HCT116 (cell line): Measurements from ENCODE around the gene PRMT3. TPM values are rescaled to one million over a fixed set of nuclear protein-coding genes. Genes with fewer than 3 reads are reported as not detected.

Source experiments
- ATAC-seq: fragments of 200-7000 bp; cut with Tn5 transposase; 2 replicates; pipeline ENCODE4 v1.9.1; 2020; ENCODE audit warnings: mild to moderate bottlenecking, moderate library complexity
- BruUV-seq: library from RNA; stranded (reverse); fragments of 400-500 nt; replicated peaks from 2 replicates; lab custom pipeline; 2021; lab: Mats Ljungman, UMichigan
- CTCF ChIA-PET: fragments of 300-600 bp; sonication (Branson Sonifier 250); formaldehyde crosslinking; loops from one replicate; lab custom pipeline; 2021; ENCODE audit warnings: antibody characterized with exemption; lab: Charles Lee
- POLR2A ChIA-PET: fragments of 300-600, 350-600 bp; sonication (Branson Sonifier 250); formaldehyde crosslinking; loops from one replicate; lab custom pipeline; 2021; ENCODE audit warnings: antibody characterized with exemption; lab: Charles Lee
- RAD21 ChIA-PET, 2 experiments: fragments of 300-600 bp; sonication (Branson Sonifier 250); formaldehyde crosslinking; loops; one replicate each; lab custom pipeline; 2023; ENCODE audit warnings: low total read pairs in 2 of 2; ENCODE audit not compliant: uncharacterized antibody in 2 of 2, unreplicated experiment in 2 of 2, low non-redundant PET in 1 of 2; lab: Charles Lee
- DNase-seq: peaks from one replicate; pipeline ENCODE4 v3.0.0-alpha.2; 2010; ENCODE audit warnings: low read depth, low spot score
- H2AFZ ChIP-seq: fragments of 200-600 bp; shearing (Covaris generic), sonication (generic); 2 replicates; pipeline ENCODE4 v1.6.1; 2017; ENCODE audit warnings: low read depth, mixed run types, mixed read lengths, antibody characterized with exemption, low read length; ENCODE audit not compliant: poor library complexity, severe bottlenecking
- H3K27ac ChIP-seq: 2 replicates; pipeline ENCODE4 v1.5.1; 2012; ENCODE audit warnings: low read depth, low read length
- H3K27me3 ChIP-seq: fragments of 200-600 bp; sonication (generic); 2 replicates; pipeline ENCODE4 v1.6.1; 2016; ENCODE audit warnings: mixed run types, low read length, mixed read lengths; ENCODE audit not compliant: insufficient read depth
- H3K36me3 ChIP-seq, 2 experiments: fragments of 200-500 bp in 1 of 2; fragments of 200-600 bp in 1 of 2; sonication (Bioruptor generic) in 1 of 2; sonication (generic) in 1 of 2; 2 replicates each; pipeline versions ENCODE4 v1.5.1 to v1.6.1; 2014 to 2016; ENCODE audit warnings: low read length in 2 of 2, inconsistent platforms in 1 of 2, mixed read lengths in 1 of 2, mixed run types in 1 of 2; ENCODE audit not compliant: insufficient read depth in 2 of 2, control insufficient read depth in 1 of 2
- H3K4me1 ChIP-seq, 2 experiments: fragments of 200-600 bp in 1 of 2; sonication (generic) in 1 of 2; 2 replicates each; pipeline versions ENCODE4 v1.5.1 to v1.6.1; 2012 to 2017; ENCODE audit warnings: low read length in 2 of 2, inconsistent platforms in 1 of 2, mild to moderate bottlenecking in 1 of 2, mixed read lengths in 1 of 2, mixed run types in 1 of 2, moderate library complexity in 1 of 2; ENCODE audit not compliant: insufficient read depth in 2 of 2, control insufficient read depth in 1 of 2
- H3K4me2 ChIP-seq: fragments of 200-600 bp; sonication (generic); 2 replicates; pipeline ENCODE4 v1.6.1; 2017; ENCODE audit warnings: mixed run types, low read length, mixed read lengths
- H3K4me3 ChIP-seq, 2 experiments: fragments of 200-600 bp in 1 of 2; sonication (generic) in 1 of 2; replicated peaks in 1 of 2; 2 replicates each; pipeline ENCODE4 v1.5.1; 2011 to 2016; ENCODE audit warnings: low read length in 2 of 2, control low read depth in 1 of 2, low read depth in 1 of 2, mild to moderate bottlenecking in 1 of 2, mixed read lengths in 1 of 2, mixed run types in 1 of 2
- H3K79me2 ChIP-seq: fragments of 200-600 bp; sonication (generic); 2 replicates; pipeline ENCODE4 v1.6.1; 2017; ENCODE audit warnings: mild to moderate bottlenecking, mixed run types, low read length, moderate library complexity, mixed read lengths; ENCODE audit not compliant: insufficient read depth
- H3K9ac ChIP-seq: fragments of 200-600 bp; sonication (generic); 2 replicates; pipeline ENCODE4 v1.6.1; 2016; ENCODE audit warnings: low read length, mixed read lengths
- H3K9me2 ChIP-seq: fragments of 200-600 bp; sonication (generic), shearing (Covaris generic); 2 replicates; pipeline ENCODE4 v1.6.1; 2017; ENCODE audit warnings: mixed run types, mild to moderate bottlenecking, moderate library complexity; ENCODE audit not compliant: insufficient read depth
- H3K9me3 ChIP-seq, 2 experiments: fragments of 200-500 bp in 1 of 2; fragments of 200-600 bp in 1 of 2; sonication (Bioruptor generic) in 1 of 2; sonication (generic) in 1 of 2; 2 replicates each; pipeline ENCODE4 v1.6.1; 2014 to 2017; ENCODE audit warnings: low read length in 2 of 2, mixed read lengths in 2 of 2, inconsistent platforms in 1 of 2, low read depth in 1 of 2, mild to moderate bottlenecking in 1 of 2, mixed run types in 1 of 2, moderate library complexity in 1 of 2; ENCODE audit not compliant: control insufficient read depth in 1 of 2, insufficient read depth in 1 of 2
- H4K20me1 ChIP-seq: fragments of 200-600 bp; sonication (generic), shearing (Covaris generic); 2 replicates; pipeline ENCODE4 v1.6.1; 2017; ENCODE audit warnings: mixed run types, mild to moderate bottlenecking, moderate library complexity; ENCODE audit not compliant: insufficient read depth
- ATF3 ChIP-seq: IDR thresholded peaks from 2 replicates; pipeline ENCODE4 v1.6.1; 2012
- CBX3 ChIP-seq: IDR thresholded peaks from 2 replicates; pipeline ENCODE4 v1.6.1; 2012; ENCODE audit warnings: low read depth
- CEBPB ChIP-seq: IDR thresholded peaks from 2 replicates; pipeline ENCODE4 v1.6.1; 2012; ENCODE audit warnings: low read depth
- CTCF ChIP-seq, 3 experiments: fragments of 200-600 bp in 1 of 3; sonication (generic) in 1 of 3; IDR thresholded peaks in 2 of 3; conservative IDR thresholded peaks in 1 of 3; 2 replicates each; pipeline ENCODE4 v1.5.1; 2012 to 2017; ENCODE audit warnings: low read depth in 2 of 3, low read length in 2 of 3, antibody characterized with exemption in 1 of 3, borderline replicate concordance in 1 of 3, control low read depth in 1 of 3, mild to moderate bottlenecking in 1 of 3, mixed read lengths in 1 of 3, mixed run types in 1 of 3, moderate library complexity in 1 of 3; ENCODE audit not compliant: insufficient read depth in 1 of 3
- EGR1 ChIP-seq: IDR thresholded peaks from 2 replicates; pipeline ENCODE4 v1.6.1; 2012; ENCODE audit warnings: low read depth
- ELF1 ChIP-seq: IDR thresholded peaks from 2 replicates; pipeline ENCODE4 v1.6.1; 2012; ENCODE audit warnings: low read depth, borderline replicate concordance
- EZH2 ChIP-seq: fragments of 200-600 bp; sonication (generic); IDR thresholded peaks from 2 replicates; pipeline ENCODE4 v1.6.1; 2017; ENCODE audit warnings: antibody characterized with exemption, mixed run types
- FOSL1 ChIP-seq: IDR thresholded peaks from 2 replicates; pipeline ENCODE4 v1.6.1; 2012; ENCODE audit warnings: low read depth
- JUND ChIP-seq: IDR thresholded peaks from 2 replicates; pipeline ENCODE4 v1.6.1; 2012
- MAX ChIP-seq: IDR thresholded peaks from 2 replicates; pipeline ENCODE4 v1.6.1; 2012
- POLR2A ChIP-seq: IDR thresholded peaks from 2 replicates; pipeline ENCODE4 v1.7.0; 2011; ENCODE audit warnings: borderline replicate concordance; ENCODE audit not compliant: insufficient read depth, insufficient read length; ENCODE audit errors: extremely low read depth
- POLR2AphosphoS5 ChIP-seq: IDR thresholded peaks from 2 replicates; pipeline ENCODE4 v1.6.1; 2011; ENCODE audit warnings: mild to moderate bottlenecking, low read depth, low read length, moderate library complexity
- SP1 ChIP-seq: IDR thresholded peaks from 2 replicates; pipeline ENCODE4 v1.6.1; 2012; ENCODE audit warnings: low read depth
- SRF ChIP-seq: IDR thresholded peaks from 2 replicates; pipeline ENCODE4 v1.6.1; 2012; ENCODE audit warnings: low read depth
- YY1 ChIP-seq: IDR thresholded peaks from 2 replicates; pipeline ENCODE4 v1.6.1; 2011; ENCODE audit warnings: low read length, low read depth, moderate library complexity, mild to moderate bottlenecking; ENCODE audit not compliant: insufficient replicate concordance; ENCODE audit errors: extremely low read depth
- ZFX ChIP-seq: fragments of 450-650 bp; IDR thresholded peaks from 2 replicates; pipeline ENCODE4 v1.6.1; 2017
- intact Hi-C: fragments of 100-400 bp; cut with micrococcal nuclease; formaldehyde crosslinking; loops from 2 replicates; pipeline ENCODE4 v1.10.0; 2022
- total RNA-seq: library from RNA; stranded (reverse); gene quantifications from one replicate; pipeline ENCODE4 v1.2.1, GENCODE V29; 2021; ENCODE audit not compliant: unreplicated experiment

PRMT3 gene
- total RNA-seq, 1 experiment from 2014 or later, result 24.3 TPM

- Histone ChIP-seq H2AFZ (no peak overlapping the region), H4K20me1 (no peaks in the 10 kb centered on the region), H3K4me3 (no peak overlapping the region), H3K79me2 (peaks cover 12% of the 10 kb centered on the region; the same call in 1 of the 2 replicates), H3K36me3 (no peaks in the 10 kb centered on the region), H3K27me3 (no peaks in the 10 kb centered on the region), H3K9me3 (no peaks in the 10 kb centered on the region), H3K4me2 (peak overlapping the region; percentile 67), H3K27ac (peak overlapping the region; percentile 53; the same call in 1 of the 2 replicates), H3K9ac (peak overlapping the region; percentile 37), H3K9me2 (no peaks in the 10 kb centered on the region), H3K4me1 (peaks cover 22 to 50% of the 10 kb centered on the region in 2 experiments)
- intact Hi-C loops, result loop anchor here (1.0 kb wide), 1 partner anchor 19 kb away; the partner anchor contains the start of gene PRMT3
- ChIA-PET RAD21 (no interaction called here), CTCF (interaction anchor here (1.9 kb wide), 1 partner anchor 15 kb away, joined by 4 read pairs; no protein-coding TSS in a partner anchor), POLR2A (no interaction called here)
- no TSS peak for BruUV-seq
- no peak for DNase-seq
- ATAC-seq, result no peak
- TF ChIP-seq SP1 (peak; percentile 27; the same call in 1 of the 2 replicates), CBX3 (peak; percentile 30; the same call in 1 of the 2 replicates), FOSL1 (no peak; the same call in 1 of the 2 replicates), SRF (no peak), POLR2AphosphoS5 (no peak)
These were observed 19.1 kb upstream of the PRMT3 start for GRCh38 chr11:20368438-20368837.

- DNase-seq, result no peak
- intact Hi-C loops, result no loop called here
- RAD21 ChIA-PET, result no interaction called here
These were observed 17.7 kb upstream of the PRMT3 start for GRCh38 chr11:20369826-20370225.

More at GRCh38 chr11:20369826-20370225, 17.7 kb upstream of the PRMT3 start:
- H3K27me3 ChIP-seq, result no peaks in the 10 kb centered on the region
- H3K4me1 ChIP-seq, result peaks cover 18 to 37% of the 10 kb centered on the region in 2 experiments
- no peak for ATAC-seq
- no peak overlapping the region for H3K4me2 ChIP-seq
- H2AFZ ChIP-seq, result no peak overlapping the region
- H3K27ac ChIP-seq, result no peak overlapping the region
- CTCF ChIA-PET, result interaction anchor here (1.1 kb wide), 1 partner anchor 14 kb away, joined by 3 read pairs; no protein-coding TSS in a partner anchor
- no peaks in the 10 kb centered on the region for H3K36me3 ChIP-seq
- no peak overlapping the region for H3K9ac ChIP-seq
- POLR2A ChIA-PET, result no interaction called here
- H3K9me3 ChIP-seq, result no peaks in the 10 kb centered on the region
- H3K79me2 ChIP-seq, result 0 out of 2 replicates have a peak, but pooled peaks cover 5% of the 10 kb centered on the region
- BruUV-seq, result no TSS peak
- H4K20me1 ChIP-seq, result no peaks in the 10 kb centered on the region
- no peaks in the 10 kb centered on the region for H3K9me2 ChIP-seq
- TF ChIP-seq ZFX, result no peak
- TF ChIP-seq POLR2AphosphoS5, result no peak
- TF ChIP-seq JUND, result no peak
- TF ChIP-seq POLR2A, result no peak
- TF ChIP-seq ATF3, result no peak
- TF ChIP-seq ELF1, result no peak
- no peak for TF ChIP-seq EGR1
- TF ChIP-seq YY1, result no peak
- TF ChIP-seq SRF, result no peak
- no peak for TF ChIP-seq MAX
- TF ChIP-seq CTCF (IDR thresholded peaks at IDR 0.05 in 2 of 3, conservative IDR thresholded peaks at IDR 0.05 in 1 of 3; ENCODE audit: borderline replicate concordance in 1 of 3, insufficient read depth in 1 of 3, low read depth in 2 of 3, low read length in 2 of 3), result no peak
- TF ChIP-seq CEBPB, result no peak
- no peak for TF ChIP-seq EZH2
- TF ChIP-seq, all 23 proteins: peak for 0
- H3K4me3 ChIP-seq, result no peak overlapping the region
